ENCODE measurements around the gene ACOT7.
"Not testable (repeated sequence)": the region's sequence is repeated elsewhere in the genome, so short reads cannot be mapped to it uniquely, and the experiment has no call there.

DNA sequence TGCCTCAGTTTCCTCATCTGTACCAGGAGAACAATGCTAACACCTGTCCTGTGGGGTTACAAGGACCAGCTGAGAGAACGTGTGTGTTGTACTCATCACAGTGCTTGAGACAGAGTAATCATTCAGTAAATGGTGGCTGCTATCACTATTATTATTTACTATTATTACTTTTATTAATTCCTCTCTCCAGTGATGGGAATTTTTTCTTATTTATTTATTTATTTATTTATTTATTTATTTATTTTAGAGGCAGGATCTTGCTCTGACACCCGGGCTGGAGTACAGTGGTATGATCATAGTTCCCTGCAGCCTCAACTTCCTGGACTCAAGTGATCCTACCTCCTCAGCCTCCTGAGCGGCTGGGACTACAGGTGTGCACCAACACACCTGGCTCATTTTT is 42.7 kb upstream of the ACOT7 start:
- TF ChIP-seq, protein P1, sequence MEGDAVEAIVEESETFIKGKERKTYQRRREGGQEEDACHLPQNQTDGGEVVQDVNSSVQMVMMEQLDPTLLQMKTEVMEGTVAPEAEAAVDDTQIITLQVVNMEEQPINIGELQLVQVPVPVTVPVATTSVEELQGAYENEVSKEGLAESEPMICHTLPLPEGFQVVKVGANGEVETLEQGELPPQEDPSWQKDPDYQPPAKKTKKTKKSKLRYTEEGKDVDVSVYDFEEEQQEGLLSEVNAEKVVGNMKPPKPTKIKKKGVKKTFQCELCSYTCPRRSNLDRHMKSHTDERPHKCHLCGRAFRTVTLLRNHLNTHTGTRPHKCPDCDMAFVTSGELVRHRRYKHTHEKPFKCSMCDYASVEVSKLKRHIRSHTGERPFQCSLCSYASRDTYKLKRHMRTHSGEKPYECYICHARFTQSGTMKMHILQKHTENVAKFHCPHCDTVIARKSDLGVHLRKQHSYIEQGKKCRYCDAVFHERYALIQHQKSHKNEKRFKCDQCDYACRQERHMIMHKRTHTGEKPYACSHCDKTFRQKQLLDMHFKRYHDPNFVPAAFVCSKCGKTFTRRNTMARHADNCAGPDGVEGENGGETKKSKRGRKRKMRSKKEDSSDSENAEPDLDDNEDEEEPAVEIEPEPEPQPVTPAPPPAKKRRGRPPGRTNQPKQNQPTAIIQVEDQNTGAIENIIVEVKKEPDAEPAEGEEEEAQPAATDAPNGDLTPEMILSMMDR (IDR thresholded peaks at IDR 0.05; ENCODE audit: borderline replicate concordance, extremely low read depth, low read length, poor library complexity, severe bottlenecking), result not testable (repeated sequence)
- TF ChIP-seq EZH2 (IDR thresholded peaks at IDR 0.05; ENCODE audit: borderline replicate concordance, low read depth, low read length, severe bottlenecking), result not testable (repeated sequence)
